GM08714 (cell line): ENCODE results near the gene STIM2.
"Not testable (repeated sequence)": the region's sequence is repeated elsewhere in the genome, so short reads cannot be mapped to it uniquely, and the experiment has no call there.

ENCODE experiments used
- H3K4me3 ChIP-seq: fragments of 200-500 bp; sonication (Bioruptor generic); 2 replicates; pipeline ENCODE4 v1.5.1; 2014; ENCODE audit warnings: mild to moderate bottlenecking, low read length, inconsistent platforms
- ZNF274 ChIP-seq: IDR thresholded peaks from 2 replicates; pipeline ENCODE4 v1.6.1; 2012; ENCODE audit warnings: mild to moderate bottlenecking, low read depth, low read length

STIM2 gene

DNA sequence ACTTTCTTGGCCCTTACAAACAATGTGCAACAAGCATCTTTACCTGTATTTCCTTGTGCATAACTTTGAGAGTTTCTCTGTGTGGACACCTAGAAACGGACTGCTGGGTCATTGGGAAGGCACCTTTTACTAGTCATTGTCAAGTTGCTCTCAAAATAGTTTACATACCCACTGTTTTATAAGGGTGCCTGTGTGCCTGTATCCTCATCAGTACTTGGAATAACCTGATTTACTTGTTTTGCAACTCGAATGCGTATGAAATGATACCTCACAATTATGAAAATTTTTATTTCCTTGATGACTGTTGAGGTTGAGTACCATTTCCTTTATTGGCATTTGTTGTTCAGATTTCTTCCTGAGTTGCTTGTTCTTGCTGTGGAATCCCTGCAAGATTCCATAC lies 150.8 kb downstream of the STIM2 start:
- H3K4me3 ChIP-seq, result no peak overlapping the region
- TF ChIP-seq ZNF274, result no peak

DNA sequence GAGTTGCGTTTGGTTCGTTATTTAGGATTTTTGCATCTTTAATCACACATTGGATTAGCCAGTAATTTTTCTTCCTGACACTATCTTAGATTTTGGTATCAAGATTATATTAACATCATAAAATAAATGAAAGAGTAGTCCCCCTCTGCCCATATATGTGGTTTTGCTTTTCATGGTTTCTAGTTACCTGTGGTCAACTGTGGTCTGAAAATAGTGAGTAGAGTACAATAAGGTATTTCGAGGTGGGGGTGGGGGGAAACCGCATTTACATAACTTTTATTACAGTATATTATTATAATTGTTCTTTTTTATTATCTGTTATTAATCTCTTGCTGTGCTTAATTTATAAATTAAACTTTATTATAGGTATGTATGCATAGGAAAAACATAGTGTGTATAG lies 152.4 kb downstream of the STIM2 start:
- H3K4me3 ChIP-seq, result no peak overlapping the region
- TF ChIP-seq ZNF274, result no peak

DNA sequence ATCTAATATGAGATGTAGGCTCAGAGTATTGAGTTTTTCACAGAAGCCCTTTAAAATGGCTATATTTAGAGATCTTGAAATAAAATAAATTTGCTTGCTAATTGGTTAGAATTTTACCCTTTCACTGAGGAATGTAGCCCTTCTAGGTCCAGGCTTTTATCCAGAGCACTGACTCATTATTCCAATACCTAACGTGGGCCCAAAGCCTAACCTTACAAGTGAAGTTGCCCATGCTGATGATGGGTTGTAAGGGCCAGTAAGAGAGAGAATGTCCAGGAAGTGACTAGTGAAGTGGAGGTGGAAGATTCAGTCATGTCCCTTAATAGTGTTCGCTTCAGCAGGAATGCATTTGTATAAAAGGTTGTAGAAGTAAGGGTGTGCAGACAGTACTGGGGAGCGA lies 155.9 kb downstream of the STIM2 start:
- no peak for TF ChIP-seq ZNF274
- no peak overlapping the region for H3K4me3 ChIP-seq

DNA sequence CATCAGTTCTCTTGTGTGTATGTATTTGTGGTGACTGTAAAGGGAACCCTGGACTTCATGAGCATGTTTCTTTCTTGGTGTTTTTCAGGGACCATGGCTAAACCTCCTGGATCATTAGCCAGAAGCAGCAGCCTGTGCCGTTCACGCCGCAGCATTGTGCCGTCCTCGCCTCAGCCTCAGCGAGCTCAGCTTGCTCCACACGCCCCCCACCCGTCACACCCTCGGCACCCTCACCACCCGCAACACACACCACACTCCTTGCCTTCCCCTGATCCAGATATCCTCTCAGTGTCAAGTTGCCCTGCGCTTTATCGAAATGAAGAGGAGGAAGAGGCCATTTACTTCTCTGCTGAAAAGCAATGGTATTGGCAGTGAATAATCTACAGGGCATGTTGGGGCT lies 157.0 kb downstream of the STIM2 start:
- no peak for TF ChIP-seq ZNF274

DNA sequence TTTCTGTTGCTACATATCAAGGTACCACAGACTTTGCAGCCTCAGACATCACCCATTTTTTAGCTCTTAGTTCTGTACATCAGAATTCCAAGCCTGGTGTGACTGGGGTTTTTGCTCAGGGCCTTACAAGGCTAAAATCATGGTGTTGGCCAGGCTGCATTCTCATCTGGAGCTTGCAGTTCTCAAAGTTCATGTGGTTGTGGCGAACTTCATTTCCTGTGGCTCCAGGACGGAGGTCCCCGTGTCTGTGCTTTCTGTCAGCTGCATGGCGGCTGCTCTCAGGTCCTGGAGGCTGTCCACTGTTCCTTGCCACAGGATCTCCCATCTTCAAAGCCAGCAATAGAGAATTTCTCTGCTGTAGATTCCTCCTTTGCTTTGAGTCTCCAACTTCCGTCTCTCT lies 157.4 kb downstream of the STIM2 start:
- TF ChIP-seq ZNF274, result no peak
- no peak overlapping the region for H3K4me3 ChIP-seq

More for the DNA sequence above, 157.0 kb downstream of the STIM2 start:
- H3K4me3 ChIP-seq, result no peak overlapping the region

DNA sequence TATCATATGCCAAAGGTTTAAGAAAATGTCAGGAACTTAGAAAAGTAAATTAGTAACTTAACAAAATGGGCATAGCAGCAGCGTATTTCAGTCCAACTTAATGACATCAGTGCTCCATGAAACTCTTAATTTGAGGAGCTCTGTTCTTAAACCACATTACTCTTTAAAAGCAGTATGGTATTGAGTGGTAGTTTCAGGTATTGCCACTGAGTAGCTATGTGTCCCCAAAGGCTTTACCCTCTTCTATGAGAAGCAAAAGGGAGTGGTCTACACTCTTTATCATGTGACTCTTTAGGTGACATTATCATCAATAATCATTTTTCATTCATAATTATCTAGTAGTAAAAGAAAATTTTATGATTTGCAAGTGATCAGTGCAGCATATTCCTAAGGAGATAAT lies 158.3 kb downstream of the STIM2 start:
- H3K4me3 ChIP-seq, result no peak overlapping the region
- TF ChIP-seq ZNF274, result no peak

DNA sequence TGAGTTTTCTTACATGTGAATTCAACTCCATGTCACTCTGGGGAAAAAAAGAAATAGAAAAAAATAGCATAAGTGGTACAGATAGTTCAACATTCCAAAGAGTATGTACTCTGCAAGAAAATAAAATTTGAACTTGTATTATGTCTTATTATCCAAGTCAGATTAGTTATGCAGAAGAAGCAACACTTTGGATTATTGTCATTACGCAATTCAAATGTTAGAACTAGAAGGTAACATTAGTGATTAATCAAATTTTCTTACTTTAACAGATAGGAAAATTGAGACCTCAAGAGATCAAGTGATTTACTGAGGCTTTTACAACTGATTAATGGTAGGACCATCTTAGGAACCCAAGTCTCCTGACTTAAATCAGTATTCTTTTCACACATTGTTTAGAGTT lies 159.1 kb downstream of the STIM2 start:
- TF ChIP-seq ZNF274, result no peak

DNA sequence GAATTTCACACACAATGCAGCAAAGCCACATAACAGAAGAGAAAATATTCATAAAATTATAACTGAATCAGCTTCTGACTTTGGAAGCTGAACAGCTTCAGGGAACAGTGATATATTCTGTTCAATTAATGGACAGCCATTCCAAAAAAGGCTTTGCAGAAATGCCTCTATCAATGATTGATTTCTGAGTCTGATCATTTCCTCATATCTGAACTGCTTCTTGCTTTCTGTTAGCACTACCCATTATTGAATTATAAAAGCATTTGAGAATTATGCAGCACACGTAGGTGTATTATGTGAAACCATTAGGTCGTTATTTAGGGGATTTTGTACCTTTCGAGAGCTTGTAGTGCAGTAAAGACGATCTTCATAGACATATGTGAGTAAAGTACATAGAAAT lies 159.6 kb downstream of the STIM2 start:
- no peak overlapping the region for H3K4me3 ChIP-seq
- no peak for TF ChIP-seq ZNF274

More for the DNA sequence above, 159.1 kb downstream of the STIM2 start:
- no peak overlapping the region for H3K4me3 ChIP-seq

DNA sequence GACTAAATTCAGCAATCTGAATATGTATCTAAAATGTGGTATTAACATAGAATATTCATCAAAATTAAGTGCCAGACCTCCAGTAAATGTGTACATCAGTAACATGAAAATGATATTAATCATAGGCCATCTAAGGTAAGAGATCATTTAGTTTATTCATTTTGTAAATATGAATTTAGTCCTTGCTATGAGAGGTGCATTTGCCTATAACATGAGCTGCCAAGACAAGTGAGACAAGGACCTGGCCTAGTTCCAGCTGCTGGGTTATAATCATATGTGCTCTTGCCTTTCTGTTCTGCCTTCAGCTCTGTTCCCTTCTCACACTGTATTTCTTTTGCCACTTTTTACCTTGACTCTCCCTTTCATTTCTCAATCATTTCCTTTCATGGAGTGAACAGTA lies 160.0 kb downstream of the STIM2 start:
- H3K4me3 ChIP-seq, result no peak overlapping the region
- no peak for TF ChIP-seq ZNF274

DNA sequence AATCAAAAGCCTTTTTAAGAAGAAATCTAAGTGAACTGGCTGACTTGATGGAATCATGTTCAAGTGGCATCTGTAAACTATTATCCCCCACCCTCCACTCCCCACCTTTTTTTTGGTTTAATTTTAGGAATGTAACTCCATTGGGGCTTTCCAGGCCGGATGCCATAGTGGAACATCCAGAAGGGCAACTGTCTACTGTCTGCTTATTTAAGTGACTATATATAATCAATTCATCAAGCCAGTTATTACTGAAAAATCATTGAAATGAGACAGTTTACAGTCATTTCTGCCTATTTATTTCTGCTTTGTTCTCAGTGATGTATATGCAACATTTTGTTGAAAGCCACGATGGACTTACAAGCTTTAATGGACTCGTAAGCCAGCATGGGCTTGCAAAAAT lies 162.3 kb downstream of the STIM2 start:
- TF ChIP-seq ZNF274, result no peak
- no peak overlapping the region for H3K4me3 ChIP-seq

DNA sequence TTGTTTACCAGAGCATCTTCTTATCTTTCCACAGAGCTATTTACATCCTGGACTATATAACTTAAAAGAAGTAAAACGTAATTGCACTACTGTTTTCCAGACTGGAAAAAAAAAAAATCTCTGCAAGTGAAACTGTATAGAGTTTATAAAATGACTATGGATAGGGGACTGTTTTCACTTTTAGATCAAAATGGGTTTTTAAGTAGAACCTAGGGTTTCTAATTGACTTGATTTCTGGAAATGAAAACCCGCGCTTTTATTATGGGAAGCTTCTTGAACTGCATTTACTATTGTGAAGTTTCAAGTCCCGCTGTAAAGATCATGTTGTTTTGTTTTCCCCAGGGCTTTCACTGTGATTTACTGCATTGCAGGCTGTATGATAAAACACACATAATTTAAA lies 162.7 kb downstream of the STIM2 start:
- TF ChIP-seq ZNF274, result no peak
- no peak overlapping the region for H3K4me3 ChIP-seq

DNA sequence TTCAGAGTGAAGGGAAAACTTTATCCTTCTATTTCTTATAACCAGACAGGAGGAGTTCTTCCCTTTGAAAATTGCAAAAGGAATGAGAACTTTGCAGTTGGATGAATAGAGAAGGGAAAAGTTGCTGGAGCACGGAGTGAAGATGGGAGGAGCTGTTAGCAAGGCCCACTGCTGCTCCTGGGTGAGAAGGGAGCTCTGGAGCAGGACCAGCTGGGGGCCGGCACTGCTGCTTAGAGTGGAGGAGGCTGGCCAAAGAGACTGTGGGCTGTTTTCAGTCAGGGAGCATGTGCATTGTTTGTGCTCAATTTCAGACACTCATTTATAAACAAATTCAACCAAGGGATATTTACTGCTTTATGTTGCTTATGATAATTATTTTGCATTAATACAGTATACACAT lies 164.2 kb downstream of the STIM2 start:
- no peak overlapping the region for H3K4me3 ChIP-seq
- no peak for TF ChIP-seq ZNF274

DNA sequence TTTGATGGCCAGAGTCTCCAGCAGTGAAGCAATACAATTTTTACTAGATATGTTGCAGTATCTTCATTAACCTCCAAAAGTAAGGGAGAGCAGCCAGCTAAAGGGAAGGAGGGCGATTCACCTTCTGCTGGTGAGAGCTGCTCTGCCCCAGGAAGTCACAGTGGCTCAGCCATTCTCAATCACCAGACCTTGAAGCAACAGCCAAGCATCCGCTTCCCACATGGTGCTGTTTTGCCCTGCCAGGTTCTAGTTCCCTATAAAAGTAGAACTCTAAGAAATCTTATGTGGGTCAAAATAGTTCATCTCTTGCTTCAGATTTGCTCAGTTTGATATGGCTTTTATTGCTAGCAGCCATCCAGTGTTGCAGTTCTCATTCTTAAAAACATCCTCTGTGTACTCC lies 166.8 kb downstream of the STIM2 start:
- H3K4me3 ChIP-seq, result no peak overlapping the region
- no peak for TF ChIP-seq ZNF274

DNA sequence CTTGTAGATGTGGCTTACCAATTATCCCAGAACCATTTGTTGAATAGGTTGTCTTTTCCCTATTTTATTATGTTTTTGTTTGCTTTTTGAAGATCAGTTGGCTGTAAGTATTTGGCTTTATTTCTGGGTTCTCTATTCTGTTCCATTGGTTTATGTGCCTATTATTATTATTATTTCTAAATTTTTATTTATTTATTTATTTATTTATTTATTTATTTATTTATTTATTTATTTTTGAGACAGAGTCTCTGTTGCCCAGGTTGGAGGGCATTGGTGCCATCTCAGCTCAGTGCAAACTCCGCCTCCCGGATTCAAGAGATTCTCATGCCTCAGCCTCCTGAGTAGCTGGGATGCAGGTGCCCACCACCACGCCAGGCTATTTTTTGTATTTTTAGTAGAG lies 174.5 kb downstream of the STIM2 start:
- not testable (repeated sequence) for H3K4me3 ChIP-seq

DNA sequence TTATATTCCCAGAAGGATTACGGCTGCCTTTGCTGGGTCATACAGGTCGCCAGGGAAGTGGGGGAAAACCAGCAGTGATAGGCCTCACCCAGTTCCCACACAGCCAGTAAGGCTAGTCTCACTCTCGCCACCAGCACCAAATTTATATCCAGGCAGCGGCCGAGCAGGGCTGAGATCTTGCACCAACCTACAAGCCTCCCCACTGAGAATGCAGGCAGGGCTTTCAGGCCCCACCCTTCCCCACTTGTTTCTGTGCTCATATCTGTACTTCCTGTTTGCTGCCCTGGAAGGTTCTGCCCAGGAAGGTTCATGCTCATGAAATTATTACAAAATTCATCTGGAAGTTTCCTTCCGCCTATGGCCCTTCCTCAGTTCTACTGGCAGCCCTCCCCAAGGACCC lies 179.7 kb downstream of the STIM2 start:
- TF ChIP-seq ZNF274, result no peak

DNA sequence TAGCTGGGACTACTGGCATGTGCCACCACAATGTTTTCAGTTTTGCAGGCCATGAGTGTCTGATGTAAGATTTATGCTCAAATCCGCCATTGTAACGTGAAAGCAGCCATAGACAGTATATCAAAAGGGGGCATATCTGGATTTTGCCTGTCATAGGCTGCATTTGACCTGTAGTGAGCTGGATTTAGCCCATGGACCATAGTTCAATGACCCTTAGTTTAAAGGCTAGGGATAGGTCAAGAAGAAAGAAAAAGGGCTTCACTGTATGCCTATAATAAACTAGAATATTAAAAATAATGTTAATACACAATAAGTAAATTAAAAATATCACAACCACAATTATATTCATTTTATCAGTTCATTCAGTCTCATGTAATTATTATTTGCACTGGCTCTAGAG lies 181.8 kb downstream of the STIM2 start:
- TF ChIP-seq ZNF274, result no peak
- no peak overlapping the region for H3K4me3 ChIP-seq

More for the DNA sequence above, 179.7 kb downstream of the STIM2 start:
- no peak overlapping the region for H3K4me3 ChIP-seq

DNA sequence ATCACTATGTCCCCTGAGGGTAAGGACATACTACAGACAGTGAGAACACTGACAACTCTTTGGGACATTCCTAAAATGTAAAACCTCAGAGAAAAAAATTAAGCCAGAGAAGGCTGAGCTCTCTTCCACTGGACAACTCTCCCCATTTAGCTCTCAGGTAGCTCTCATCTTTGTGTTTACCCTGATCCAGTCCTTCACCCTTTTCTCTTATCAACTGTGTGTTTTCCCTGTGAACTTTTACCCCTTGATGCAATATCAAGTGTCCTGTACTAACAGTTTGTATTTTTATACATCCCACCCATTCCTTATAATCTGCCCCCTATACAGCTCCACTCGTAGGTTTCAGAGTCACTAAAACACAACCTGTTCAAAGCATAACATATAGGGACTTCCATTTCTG lies 182.6 kb downstream of the STIM2 start:
- no peak overlapping the region for H3K4me3 ChIP-seq
- TF ChIP-seq ZNF274, result no peak
